ENCODE data around the gene FBXL15.

DNA sequence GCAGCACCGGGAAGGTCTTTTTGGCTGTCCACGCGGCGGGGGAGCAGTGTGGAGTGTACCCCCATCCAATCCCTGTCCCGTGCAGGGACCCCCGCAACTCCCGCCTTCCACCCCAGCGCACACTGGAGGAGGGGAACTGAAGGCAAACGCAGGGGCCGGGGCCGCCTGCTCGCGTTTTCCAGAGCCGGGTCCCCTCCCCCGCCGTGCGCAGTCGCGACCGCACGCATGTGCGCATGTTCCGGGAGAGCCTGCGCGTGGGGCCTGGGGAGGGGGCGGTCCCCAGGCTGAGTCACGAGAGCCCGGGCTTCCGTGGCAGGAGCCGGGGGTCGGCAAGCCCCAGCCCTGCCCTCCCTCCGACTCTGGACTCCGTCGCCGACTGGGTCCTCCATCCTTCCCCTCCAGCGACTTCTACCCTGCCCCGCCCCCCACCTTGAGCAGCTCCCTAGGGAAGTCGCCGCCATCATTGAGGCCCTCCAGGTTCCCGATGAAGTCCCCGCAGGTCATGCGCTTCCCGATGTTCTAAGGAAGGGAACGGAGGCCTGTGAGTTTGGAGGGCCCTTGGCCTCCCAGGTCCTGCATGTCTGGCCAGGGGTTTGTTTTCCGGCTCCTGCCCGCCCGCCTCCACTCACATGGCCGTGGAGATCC lies 10.1 kb upstream of the FBXL15 start:
- TF ChIP-seq, protein P1, sequence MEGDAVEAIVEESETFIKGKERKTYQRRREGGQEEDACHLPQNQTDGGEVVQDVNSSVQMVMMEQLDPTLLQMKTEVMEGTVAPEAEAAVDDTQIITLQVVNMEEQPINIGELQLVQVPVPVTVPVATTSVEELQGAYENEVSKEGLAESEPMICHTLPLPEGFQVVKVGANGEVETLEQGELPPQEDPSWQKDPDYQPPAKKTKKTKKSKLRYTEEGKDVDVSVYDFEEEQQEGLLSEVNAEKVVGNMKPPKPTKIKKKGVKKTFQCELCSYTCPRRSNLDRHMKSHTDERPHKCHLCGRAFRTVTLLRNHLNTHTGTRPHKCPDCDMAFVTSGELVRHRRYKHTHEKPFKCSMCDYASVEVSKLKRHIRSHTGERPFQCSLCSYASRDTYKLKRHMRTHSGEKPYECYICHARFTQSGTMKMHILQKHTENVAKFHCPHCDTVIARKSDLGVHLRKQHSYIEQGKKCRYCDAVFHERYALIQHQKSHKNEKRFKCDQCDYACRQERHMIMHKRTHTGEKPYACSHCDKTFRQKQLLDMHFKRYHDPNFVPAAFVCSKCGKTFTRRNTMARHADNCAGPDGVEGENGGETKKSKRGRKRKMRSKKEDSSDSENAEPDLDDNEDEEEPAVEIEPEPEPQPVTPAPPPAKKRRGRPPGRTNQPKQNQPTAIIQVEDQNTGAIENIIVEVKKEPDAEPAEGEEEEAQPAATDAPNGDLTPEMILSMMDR (IDR thresholded peaks at IDR 0.05): no peak
- TF ChIP-seq POLR2A (IDR thresholded peaks at IDR 0.05): no peak

All from heart left ventricle (tissue), 13 donors.